Activated gamma-delta T cell treated with anti-CD3 and anti-CD28 coated beads, Interleukin-2, amount 50 U/mL, for 16 hours (primary cell): ENCODE data around the gene GAPT.
A peak's percentile ranks its signal among the peaks of the same experiment; 100 is the strongest.

Source experiments
- DNase-seq: peaks from one replicate; pipeline ENCODE4 v3.0.0-alpha.2; 2020; ENCODE audit warnings: low read depth

GAPT gene

DNA sequence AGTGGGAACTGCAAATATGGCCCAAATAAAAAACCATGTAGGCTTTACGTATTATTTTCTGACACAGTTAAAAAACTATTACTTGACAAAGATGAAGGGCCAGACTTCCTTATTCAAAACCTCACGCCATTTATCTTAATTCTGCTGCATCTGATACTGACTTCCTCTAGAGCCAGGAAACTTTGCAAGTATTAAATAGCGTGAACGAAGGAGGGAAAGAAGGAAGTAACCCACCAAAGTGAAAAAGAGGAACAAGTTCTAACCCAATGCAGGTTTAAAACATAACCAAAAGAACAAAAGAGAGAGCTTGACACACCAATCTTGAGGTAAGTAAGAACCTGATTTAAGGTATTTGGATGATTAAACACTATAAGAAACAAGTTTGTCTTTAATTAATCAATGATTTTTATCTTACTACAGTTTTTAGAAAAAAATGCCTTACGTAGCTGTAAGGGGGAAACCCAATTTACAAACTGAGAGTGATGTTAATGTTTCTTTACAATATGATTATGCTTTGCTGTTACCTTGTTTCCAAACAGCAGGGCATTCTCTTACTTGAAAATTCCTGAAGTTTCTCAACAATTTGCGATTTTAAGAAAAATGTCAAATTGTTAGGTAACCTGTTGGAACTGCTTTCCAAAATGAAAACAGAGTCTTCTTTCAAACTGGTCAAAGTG, at the start of gene GAPT:
Gene GAPT (plus strand): TSS at position 220 of the 677 bp plus-strand sequence. CDS start 3,102 bp downstream, outside the sequence.
- DNase-seq: no peak

DNA sequence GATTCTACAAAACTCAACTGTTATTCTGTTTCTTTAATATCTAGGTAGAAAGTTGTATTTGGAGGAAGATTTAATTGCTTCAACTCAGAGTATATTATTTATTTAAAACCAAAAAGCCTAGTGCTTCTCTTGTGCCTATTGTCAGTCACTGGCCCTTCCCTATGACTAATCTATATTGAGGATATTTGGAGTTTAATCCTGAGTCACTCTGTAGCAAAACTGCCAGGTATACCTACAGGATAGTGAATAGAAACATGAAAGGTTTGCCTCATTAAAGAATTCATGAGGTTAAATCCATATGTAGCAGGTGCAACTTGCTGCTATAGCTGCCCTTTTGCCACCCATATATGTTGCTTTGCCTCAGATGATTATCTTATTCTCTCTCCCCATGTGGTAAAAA, 46.4 kb upstream of the GAPT start:
- DNase-seq: no peak

DNA sequence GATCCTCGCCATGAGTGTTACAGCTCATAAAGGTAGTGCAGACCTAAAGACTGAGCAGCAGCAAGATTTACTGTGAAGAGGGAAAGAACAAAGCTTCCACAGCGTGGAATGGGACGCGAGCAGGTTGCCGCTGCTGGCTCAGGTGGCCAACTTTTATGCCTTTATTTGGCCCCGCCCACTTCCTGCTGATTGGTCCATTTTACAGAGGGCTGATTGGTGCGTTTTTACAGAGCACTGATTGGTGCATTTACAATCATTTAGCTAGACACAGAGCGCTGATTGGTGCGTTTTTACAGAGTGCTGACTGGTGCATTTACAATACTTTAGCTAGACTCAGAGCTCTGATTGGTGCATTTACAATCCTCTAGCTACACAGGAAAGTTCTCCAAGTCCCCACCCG, 45.2 kb upstream of the GAPT start:
- DNase-seq: no peak

DNA sequence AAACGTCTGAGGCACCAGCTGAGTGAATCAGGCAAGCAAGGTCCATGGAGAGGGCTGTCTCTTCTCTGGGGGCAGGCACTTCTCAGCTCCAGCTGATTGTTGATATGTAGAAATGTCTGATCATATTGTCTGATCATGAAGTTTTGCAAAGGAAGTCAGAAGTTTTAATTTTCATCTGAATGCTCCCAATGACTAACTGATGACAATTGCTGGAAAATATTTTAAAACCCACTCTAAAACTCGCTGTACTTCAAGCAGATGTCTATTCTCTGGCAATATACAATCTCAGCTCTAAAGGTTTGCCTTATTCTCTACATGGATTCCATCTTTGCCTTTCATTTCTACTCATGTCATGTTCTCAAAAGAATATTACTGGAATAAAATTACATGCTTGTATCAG, 44.0 kb upstream of the GAPT start:
- no peak for DNase-seq

DNA sequence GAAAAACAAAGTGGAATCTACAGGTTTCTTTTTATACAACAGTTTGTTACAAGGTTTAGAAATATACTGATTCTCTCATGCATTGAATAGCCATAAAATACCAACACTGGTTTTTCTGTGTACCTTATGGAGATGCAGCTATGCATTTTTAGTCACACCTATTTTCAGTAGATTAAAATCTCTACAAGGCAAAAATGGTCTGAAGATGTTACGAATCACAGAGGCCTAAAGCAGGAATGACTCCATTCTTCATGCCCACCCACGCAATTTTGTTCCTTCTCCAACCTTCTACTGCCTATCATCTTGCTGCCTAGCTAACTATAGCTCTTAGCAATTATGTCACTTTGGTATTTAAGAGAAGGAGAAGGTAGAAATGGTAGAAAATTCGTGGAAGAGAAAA, 41.2 kb upstream of the GAPT start:
- DNase-seq: no peak

DNA sequence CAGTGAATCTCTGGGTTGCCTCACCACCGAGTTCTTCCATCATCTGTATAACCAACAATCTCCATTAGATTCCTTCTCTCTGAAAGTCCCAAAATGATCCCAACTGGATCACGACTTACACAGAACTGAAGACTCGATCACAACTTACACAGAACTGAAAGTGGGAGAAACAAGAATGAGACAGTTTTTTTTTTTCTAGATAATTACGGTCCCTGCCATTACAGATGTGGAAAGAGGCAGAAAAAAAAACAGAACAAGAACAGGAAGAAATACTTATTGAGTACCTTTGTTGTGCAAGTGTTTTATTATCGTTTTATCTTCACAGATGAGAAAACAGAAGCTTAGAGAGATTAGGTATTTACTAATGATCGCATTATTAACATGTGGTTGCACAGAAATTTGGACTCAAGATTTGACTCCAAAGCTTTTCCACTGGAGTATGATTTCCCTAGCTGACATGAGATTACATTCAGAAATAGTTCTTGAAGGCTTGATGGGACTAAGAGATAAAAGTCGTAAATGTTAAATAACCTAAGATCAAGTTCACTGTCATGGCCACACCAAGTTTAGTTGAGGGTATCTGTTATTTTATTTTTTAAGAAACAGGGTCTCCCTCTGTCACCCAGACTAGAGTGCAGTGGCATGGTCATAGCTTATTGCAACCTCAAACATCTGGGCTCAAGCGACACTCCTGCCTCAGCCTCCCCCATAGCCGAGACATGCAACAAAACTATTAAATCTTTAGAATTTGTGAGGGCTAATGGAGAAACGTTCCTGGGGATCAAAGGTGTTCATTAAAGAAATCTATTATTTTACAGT, 40.2 kb upstream of the GAPT start:
- no peak for DNase-seq

- DNase-seq: no peak
Observed at GRCh38 chr5:58451732-58452565, 39.3 kb upstream of the GAPT start.

- DNase-seq: no peak
Observed at GRCh38 chr5:58452566-58453258, 38.5 kb upstream of the GAPT start.

GRCh38 chr5:58453306-58453705, 37.9 kb upstream of the GAPT start:
- DNase-seq: no peak

- no peak for DNase-seq
Observed at GRCh38 chr5:58454025-58454424, 37.2 kb upstream of the GAPT start.

DNA sequence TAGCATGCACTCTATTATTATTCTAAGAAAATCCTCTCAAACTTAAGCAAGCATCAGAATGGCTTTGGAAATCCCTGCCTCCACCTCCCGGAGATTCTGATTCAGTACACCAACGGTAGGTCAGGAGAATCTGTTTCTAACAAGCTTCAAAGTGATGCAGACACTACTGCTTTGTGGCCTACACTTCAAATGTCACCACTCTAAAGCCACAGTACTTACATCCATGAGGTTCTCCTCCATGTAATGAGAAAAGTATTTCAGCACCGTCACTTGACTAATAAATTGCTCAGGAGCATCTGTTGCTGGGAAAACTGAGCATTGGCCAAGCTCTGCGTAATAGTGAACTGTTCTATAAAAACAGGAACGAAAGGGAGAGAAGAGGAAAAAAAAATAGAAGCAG, 36.2 kb upstream of the GAPT start:
- no peak for DNase-seq

GRCh38 chr5:58455480-58455879, 35.8 kb upstream of the GAPT start:
- no peak for DNase-seq

GRCh38 chr5:58456026-58456425, 35.2 kb upstream of the GAPT start:
- DNase-seq: no peak

GRCh38 chr5:58456486-58456885, 34.7 kb upstream of the GAPT start:
- no peak for DNase-seq

GRCh38 chr5:58457050-58457449, 34.2 kb upstream of the GAPT start:
- DNase-seq: no peak

- no peak for DNase-seq
Observed at GRCh38 chr5:58458141-58458742, 33.0 kb upstream of the GAPT start.

DNA sequence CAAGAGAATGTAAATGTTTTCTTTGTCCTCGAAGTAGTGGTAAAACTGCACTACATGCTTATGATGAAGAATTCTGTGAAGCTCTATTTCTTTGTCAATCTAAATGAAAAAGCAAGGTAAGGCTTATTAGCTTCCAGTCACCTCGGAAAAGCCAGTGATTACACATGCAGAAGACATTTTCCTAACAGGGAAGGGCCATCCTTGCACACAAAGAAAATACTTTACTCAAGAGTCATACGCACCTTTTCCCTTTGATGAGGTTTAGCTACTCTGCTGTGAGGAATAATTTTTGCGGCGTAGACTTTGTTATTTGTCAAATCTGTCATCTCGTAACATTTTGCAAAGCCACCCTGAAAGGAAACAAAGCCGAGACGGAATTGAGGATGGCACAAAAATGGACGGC, 32.5 kb upstream of the GAPT start:
- no peak for DNase-seq

DNA sequence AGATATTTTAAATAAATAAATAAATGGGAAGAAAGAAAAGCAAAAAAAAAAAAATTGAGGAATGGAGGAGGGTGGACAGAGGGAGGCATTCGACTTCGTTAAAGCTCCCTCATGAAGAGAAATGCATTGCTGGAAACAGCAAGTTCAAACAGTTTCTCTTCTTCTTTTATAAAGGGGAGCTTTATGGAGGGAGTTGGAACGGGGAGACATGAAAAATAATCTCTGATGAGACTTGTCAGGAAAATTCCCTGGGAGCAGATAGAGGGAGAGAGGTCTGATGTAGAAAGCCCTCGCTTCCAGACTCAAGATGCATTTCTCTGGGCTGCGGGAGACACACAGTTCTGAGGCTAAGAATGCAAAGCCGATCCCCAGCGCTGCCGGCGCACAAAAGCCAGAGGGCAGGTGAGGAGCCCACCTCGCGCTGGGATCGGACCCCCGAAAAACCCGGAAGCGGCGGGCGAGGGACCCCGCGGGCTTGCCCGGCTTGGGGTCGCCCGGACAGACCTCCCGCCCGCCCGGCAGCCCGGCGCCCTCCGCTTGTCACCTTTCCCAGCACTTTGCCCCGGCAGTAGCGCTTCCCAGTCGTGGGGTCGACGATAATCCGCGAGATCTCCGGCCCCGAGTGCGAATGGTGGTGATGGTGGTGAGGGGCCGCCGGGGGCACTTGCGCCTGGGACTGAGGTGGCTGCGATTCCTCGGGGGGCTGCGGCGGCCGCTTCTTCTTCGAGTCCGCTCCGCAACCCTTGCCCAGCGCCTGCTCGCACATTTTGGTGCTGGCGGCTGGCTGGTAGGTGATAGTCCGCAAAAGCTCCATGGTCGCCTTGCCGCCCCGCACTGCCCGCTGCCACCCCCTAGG, 31.9 kb upstream of the GAPT start:
- DNase-seq: peak; percentile 3

- peak; percentile 86 for DNase-seq
Observed at GRCh38 chr5:58460002-58460731, 31.1 kb upstream of the GAPT start, which contains the start of gene PLK2. Gene PLK2 (minus strand): TSS chr5:58460086. CDS start chr5:58459959, 127 bp downstream.

DNA sequence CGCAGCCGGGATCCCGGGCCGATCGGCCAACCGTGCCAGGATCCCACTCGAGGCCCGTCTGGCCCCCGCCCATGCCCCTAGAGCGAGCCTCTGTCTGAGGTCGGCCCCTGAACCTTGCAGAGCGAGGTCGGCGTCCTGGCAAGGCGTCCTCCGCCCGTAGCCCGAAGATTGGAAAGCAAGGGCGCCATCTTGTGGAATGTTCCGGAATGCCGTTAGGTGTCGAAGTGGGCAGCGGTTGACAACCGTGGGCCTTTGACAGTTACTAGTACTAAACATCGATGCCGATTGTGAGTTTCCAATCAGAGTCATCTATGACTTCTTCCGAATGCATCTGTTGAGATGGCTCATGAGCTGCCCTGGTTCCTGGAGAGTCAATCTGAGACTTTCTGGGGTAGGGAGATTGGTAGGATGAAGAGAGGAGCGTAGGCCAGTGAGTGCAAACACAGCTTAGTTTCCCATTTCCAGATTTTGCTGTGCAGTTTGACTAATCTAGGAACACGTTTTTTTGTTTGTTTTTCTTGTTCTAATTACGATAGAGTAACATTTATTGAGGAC, 30.4 kb upstream of the GAPT start:
- peak; percentile 84 for DNase-seq
